IPS DF 4.7 (cell line): Measurements from ENCODE around the gene CLIP1.
"Not testable (repeated sequence)": the region's sequence is repeated elsewhere in the genome, so short reads cannot be mapped to it uniquely, and the experiment has no call there.

Source experiments
- DNase-seq: peaks from one replicate; pipeline ENCODE4 v3.0.0-alpha.2; 2013; ENCODE audit warnings: low spot score; ENCODE audit errors: extremely low read depth

Gene CLIP1

DNA sequence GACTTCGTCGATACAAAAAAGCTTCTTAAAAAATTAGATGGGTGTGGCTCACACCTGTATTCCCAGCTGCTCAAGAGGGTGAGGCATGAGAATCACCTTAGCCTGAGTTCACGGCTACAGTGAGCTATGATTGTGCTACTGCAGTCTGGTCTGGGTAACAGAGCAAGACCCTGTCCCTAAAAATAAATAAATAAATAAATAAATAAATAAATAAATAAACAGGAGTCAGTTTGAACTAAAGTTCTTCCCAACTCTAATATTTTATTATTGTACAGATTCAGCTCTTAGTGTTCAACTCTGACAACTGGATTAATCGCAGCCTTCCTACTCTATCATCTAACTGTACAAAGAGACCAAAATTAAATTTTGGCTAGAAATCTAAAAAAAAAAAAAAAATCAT is 12.7 kb upstream of the CLIP1 start:
- DNase-seq = no peak

DNA sequence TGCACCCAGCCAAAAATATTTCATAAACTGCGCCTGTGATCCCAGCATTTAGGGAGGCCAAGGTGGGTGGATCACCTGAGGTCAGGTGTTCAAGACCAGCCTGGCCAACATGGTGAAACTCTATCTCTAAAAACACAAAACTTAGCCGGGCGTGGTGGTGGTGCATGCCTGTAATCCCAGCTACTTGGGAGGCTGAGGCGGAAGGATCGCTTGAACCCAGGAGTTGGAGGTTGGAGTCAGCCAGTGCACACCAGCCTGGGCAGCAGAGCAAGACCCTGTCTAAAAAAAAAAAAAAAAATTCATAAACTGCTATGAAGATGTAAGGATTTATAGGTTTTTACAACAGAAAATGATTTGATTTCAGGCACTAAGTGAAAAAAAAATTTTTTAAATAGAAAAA is 6.6 kb upstream of the CLIP1 start:
- not testable (repeated sequence) for DNase-seq

DNA sequence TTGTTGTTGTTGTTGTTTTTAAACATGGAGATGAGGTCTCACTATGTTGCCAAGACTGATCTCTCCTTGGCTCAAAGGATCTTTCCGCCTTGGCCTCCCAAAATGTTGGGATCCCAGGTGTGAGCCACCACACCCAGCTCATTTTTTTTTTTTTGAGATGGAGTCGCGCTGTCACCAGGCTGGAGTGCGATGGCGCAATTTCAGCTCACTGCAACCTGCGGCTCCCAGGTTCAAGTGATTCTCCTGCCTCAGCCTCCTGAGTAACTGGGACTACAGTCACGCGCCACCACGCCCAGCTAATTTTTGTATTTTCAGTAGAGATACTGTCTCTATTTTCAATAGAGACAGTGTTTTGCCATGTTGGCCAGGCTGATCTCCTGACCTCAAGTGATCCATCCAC is 4.9 kb upstream of the CLIP1 start:
- no peak for DNase-seq

- no peak for DNase-seq
Observed at GRCh38 chr12:122423258-122424165, 1.0 kb upstream of the CLIP1 start.

GRCh38 chr12:122422730-122423257 is 325 bp upstream of the CLIP1 start:
- DNase-seq = no peak

GRCh38 chr12:122421187-122421820 is 1.2 kb downstream of the CLIP1 start:
- no peak for DNase-seq

- no peak for DNase-seq
Observed at GRCh38 chr12:122420471-122421162, 1.9 kb downstream of the CLIP1 start.

GRCh38 chr12:122419094-122419493 is 3.4 kb downstream of the CLIP1 start:
- DNase-seq = not testable (repeated sequence)

- DNase-seq = not testable (repeated sequence)
Observed at GRCh38 chr12:122415665-122416064, 6.8 kb downstream of the CLIP1 start.

GRCh38 chr12:122413516-122414404 is 8.7 kb downstream of the CLIP1 start:
- DNase-seq = no peak

GRCh38 chr12:122412851-122413433 is 9.5 kb downstream of the CLIP1 start:
- DNase-seq = no peak

GRCh38 chr12:122411537-122411936 is 10.9 kb downstream of the CLIP1 start:
- no peak for DNase-seq

DNA sequence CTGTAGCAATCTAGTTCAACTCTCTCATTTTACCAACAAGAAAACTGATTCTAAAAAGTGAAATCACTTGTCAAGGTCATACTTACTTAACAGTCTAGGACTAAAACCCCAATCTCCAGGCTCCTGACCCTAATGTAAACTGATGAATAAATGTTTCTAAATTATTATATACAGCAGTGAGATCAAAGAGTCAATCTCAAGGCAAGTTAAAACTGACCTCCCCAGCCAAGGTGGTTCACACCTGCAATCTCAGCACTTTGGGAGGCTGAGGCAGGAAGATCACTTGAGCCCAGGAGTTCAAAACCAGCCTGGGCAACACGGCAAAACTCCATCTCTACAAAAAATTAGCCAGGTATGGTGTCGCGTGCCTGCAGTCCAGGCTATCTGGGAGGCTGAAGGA is 15.3 kb downstream of the CLIP1 start:
- no peak for DNase-seq

DNA sequence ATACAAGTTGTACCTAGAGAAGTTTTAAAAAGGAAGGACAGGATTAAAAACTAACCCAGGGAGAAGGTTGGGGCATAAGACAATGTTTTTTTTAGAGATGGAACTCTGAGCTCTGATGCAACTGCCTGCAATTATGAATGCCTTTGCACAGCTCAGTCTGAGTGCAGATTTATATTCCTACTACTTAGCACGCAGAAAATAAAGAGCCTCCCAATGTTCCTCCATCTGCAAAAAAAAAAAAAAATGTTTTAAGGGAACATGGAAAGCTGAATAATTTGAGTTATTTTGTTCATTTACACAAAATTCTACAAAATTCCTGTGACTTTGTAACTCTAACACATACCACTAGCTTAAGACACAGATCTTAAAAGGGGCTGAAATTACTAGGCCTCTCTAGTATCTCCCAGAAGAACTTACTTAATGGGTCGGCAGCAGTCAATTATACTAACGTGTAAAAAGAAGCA is 15.7 kb downstream of the CLIP1 start:
- no peak for DNase-seq

GRCh38 chr12:122403831-122404230 is 18.6 kb downstream of the CLIP1 start:
- no peak for DNase-seq

- no peak for DNase-seq
Observed at GRCh38 chr12:122403115-122403770, 19.2 kb downstream of the CLIP1 start.

GRCh38 chr12:122402264-122402663 is 20.2 kb downstream of the CLIP1 start:
- no peak for DNase-seq

GRCh38 chr12:122399592-122400373 is 22.7 kb downstream of the CLIP1 start:
- DNase-seq = no peak

- no peak for DNase-seq
Observed at GRCh38 chr12:122399254-122399591, 23.2 kb downstream of the CLIP1 start.
